ENCODE measurements around the gene SUOX.
"Not testable (repeated sequence)": the region's sequence is repeated elsewhere in the genome, so short reads cannot be mapped to it uniquely, and the experiment has no call there.

Gene SUOX

GRCh38 chr12:55996715-55997534, at the start of gene SUOX:
Gene SUOX, plus strand, starts transcription at chr12:55997276. Its CDS starts 4,946 bp downstream, at chr12:56002222.
- peak; percentile 33 for DNase-seq

GRCh38 chr12:55955344-55955743, 41.7 kb upstream of the SUOX start:
- no peak for DNase-seq

- peak; percentile 77 for DNase-seq
These were observed 41.1 kb upstream of the SUOX start for GRCh38 chr12:55955800-55956508.

- no peak for DNase-seq
These were observed 39.8 kb upstream of the SUOX start for GRCh38 chr12:55957106-55957859.

- no peak for DNase-seq
These were observed 33.3 kb upstream of the SUOX start for GRCh38 chr12:55963760-55964159.

GRCh38 chr12:55965240-55965639, 31.8 kb upstream of the SUOX start:
- no peak for DNase-seq

- DNase-seq: no peak
These were observed 31.1 kb upstream of the SUOX start, which contains the start of gene PMEL for GRCh38 chr12:55965941-55966407. Gene PMEL, minus strand, starts transcription at chr12:55966042. Its CDS starts 31 bp downstream, at chr12:55966011.

- peak; percentile 96 for DNase-seq
These were observed 30.4 kb upstream of the SUOX start, which contains the start of gene CDK2 for GRCh38 chr12:55966408-55967281. Gene CDK2, plus strand, starts transcription at chr12:55966830. Its CDS starts 179 bp downstream, at chr12:55967009.

GRCh38 chr12:55969356-55969755, 27.7 kb upstream of the SUOX start:
- DNase-seq: no peak

- no peak for DNase-seq
These were observed 26.3 kb upstream of the SUOX start for GRCh38 chr12:55970775-55971174.

- no peak for DNase-seq
These were observed 25.0 kb upstream of the SUOX start for GRCh38 chr12:55972042-55972441.

- no peak for DNase-seq
These were observed 24.6 kb upstream of the SUOX start for GRCh38 chr12:55972456-55972855.

- no peak for DNase-seq
These were observed 24.0 kb upstream of the SUOX start for GRCh38 chr12:55972911-55973598.

- DNase-seq: peak; percentile 97
These were observed 23.3 kb upstream of the SUOX start, which contains the start of gene RAB5B for GRCh38 chr12:55973599-55974307. Gene RAB5B, plus strand, starts transcription at chr12:55974078. Its CDS starts 12,883 bp downstream, at chr12:55986961.

- DNase-seq: peak; percentile 47
These were observed 22.8 kb upstream of the SUOX start for GRCh38 chr12:55974308-55974730.

GRCh38 chr12:55978393-55978792, 18.7 kb upstream of the SUOX start:
- no peak for DNase-seq

GRCh38 chr12:55979069-55979468, 18.0 kb upstream of the SUOX start:
- DNase-seq: no peak

- DNase-seq: not testable (repeated sequence)
These were observed 15.2 kb upstream of the SUOX start for GRCh38 chr12:55981882-55982281.

GRCh38 chr12:55982319-55982936, 14.6 kb upstream of the SUOX start:
- no peak for DNase-seq

All from CD4-positive, alpha-beta T cell treated with Interleukin-17A for 4 hours (primary cell).